Measurements from ENCODE around the gene ABCC9. TPM values are rescaled to one million over a fixed set of nuclear protein-coding genes. Genes with fewer than 3 reads are reported as not detected.

ABCC9 gene
- total RNA-seq, 4 donors from 2014 or later = 12.5 to 41.6 (median 27.3) TPM

GRCh38 chr12:21946983-21947382 lies 5.8 kb upstream of the ABCC9 start:
- Histone ChIP-seq H3K4me3 (no peak overlapping the region), H3K27ac (no peak overlapping the region), H3K27me3 (peaks cover 0 to 9% of the 10 kb centered on the region in 2 donors), H3K4me1 (peaks cover 0 to 4% (median 0%) of the 10 kb centered on the region in 4 donors), H3K9me3 (peaks cover 0 to 54% (median 6%) of the 10 kb centered on the region in 4 donors), H3K36me3 (no peaks in the 10 kb centered on the region)
- DNase-seq (ENCODE audit: low spot score in 2 of 2) = no peak
- TF ChIP-seq EP300 (IDR thresholded peaks at IDR 0.05) = no peak
- no peak for TF ChIP-seq POLR2A (IDR thresholded peaks at IDR 0.05)
- no peak for TF ChIP-seq CTCF (IDR thresholded peaks at IDR 0.05)

- H3K9me3 ChIP-seq = peaks cover 0 to 43% (median 3%) of the 10 kb centered on the region in 4 donors
- peaks cover 0 to 17% of the 10 kb centered on the region in 2 donors for H3K27me3 ChIP-seq
- 93 to 97% methylated on average over 4 of the region's 4 CpGs for WGBS, 2 donors
- H3K27ac ChIP-seq = no peak overlapping the region
- no peak overlapping the region for H3K4me3 ChIP-seq
- H3K36me3 ChIP-seq = no peaks in the 10 kb centered on the region
- TF ChIP-seq POLR2A (IDR thresholded peaks at IDR 0.05) (no peak), CTCF (IDR thresholded peaks at IDR 0.05) (no peak), EP300 (IDR thresholded peaks at IDR 0.05) (no peak)
- DNase-seq (ENCODE audit: low spot score in 2 of 2) = no peak
- peaks cover 0 to 17% (median 0%) of the 10 kb centered on the region in 4 donors for H3K4me1 ChIP-seq
These were observed 3.8 kb upstream of the ABCC9 start for GRCh38 chr12:21945002-21945401.

- Histone ChIP-seq H3K36me3 (no peaks in the 10 kb centered on the region), H3K27ac (peak overlapping the region in 3 of 4 donors; percentile 28 to 77 (median 60)), H3K4me1 (peaks cover 0 to 21% (median 0%) of the 10 kb centered on the region in 4 donors), H3K4me3 (peak overlapping the region; percentile 34 to 54 (median 38)), H3K9me3 (peaks cover 0 to 18% (median 0%) of the 10 kb centered on the region in 4 donors), H3K27me3 (peaks cover 0 to 26% of the 10 kb centered on the region in 2 donors)
- TF ChIP-seq POLR2A (IDR thresholded peaks at IDR 0.05) (no peak), CTCF (IDR thresholded peaks at IDR 0.05) (no peak), EP300 (IDR thresholded peaks at IDR 0.05) (no peak)
- 20 to 49% methylated on average over 9 to 11 of the region's 11 CpGs for WGBS, 2 donors
- no peak for DNase-seq (ENCODE audit: low spot score in 2 of 2)
These were observed 1.1 kb upstream of the ABCC9 start for GRCh38 chr12:21942377-21942703.

GRCh38 chr12:21941506-21942376 lies 515 bp upstream of the ABCC9 start:
- DNase-seq (ENCODE audit: low spot score in 2 of 2) = peak in 1 of 2 donors; percentile 33
- Histone ChIP-seq H3K27me3 (peaks cover 0 to 26% of the 10 kb centered on the region in 2 donors), H3K27ac (peak overlapping the region in 3 of 4 donors; percentile 28 to 77 (median 60)), H3K36me3 (no peaks in the 10 kb centered on the region), H3K4me1 (peaks cover 0 to 21% (median 0%) of the 10 kb centered on the region in 4 donors), H3K4me3 (peak overlapping the region; percentile 34 to 54 (median 38)), H3K9me3 (peaks cover 0 to 12% (median 0%) of the 10 kb centered on the region in 4 donors)
- TF ChIP-seq CTCF (IDR thresholded peaks at IDR 0.05) (peak in 3 of 5 experiments; percentile 20 to 39 (median 27)), EP300 (IDR thresholded peaks at IDR 0.05) (peak in 1 of 2 donors; percentile 28), POLR2A (IDR thresholded peaks at IDR 0.05) (no peak)
- WGBS, 2 donors = 2% methylated on average over 39 to 44 of the region's 51 CpGs

- DNase-seq (ENCODE audit: low spot score in 2 of 2) = no peak
These were observed 1.8 kb downstream of the ABCC9 start for GRCh38 chr12:21939435-21939834.

More at GRCh38 chr12:21939435-21939834, 1.8 kb downstream of the ABCC9 start:
- Histone ChIP-seq H3K4me1 (peaks cover 0 to 21% (median 0%) of the 10 kb centered on the region in 4 donors), H3K27ac (peak overlapping the region in 1 of 4 donors; percentile 77), H3K4me3 (peak overlapping the region in 1 of 4 donors; percentile 54), H3K36me3 (no peaks in the 10 kb centered on the region), H3K9me3 (no peaks in the 10 kb centered on the region), H3K27me3 (peaks cover 0 to 26% of the 10 kb centered on the region in 2 donors)
- 66 to 81% methylated on average over 4 of the region's 4 CpGs for WGBS, 2 donors
- TF ChIP-seq CTCF (IDR thresholded peaks at IDR 0.05) (no peak), EP300 (IDR thresholded peaks at IDR 0.05) (peak in 1 of 2 donors; percentile 13), POLR2A (IDR thresholded peaks at IDR 0.05) (peak in 1 of 2 donors; percentile 9)
